Neural progenitor cell (in vitro differentiated cells): ENCODE data around the gene C17orf100. TPM values are rescaled to one million over a fixed set of nuclear protein-coding genes. Genes with fewer than 3 reads are reported as not detected.

Experiments
- DNase-seq: peaks from one replicate; pipeline ENCODE4 v3.0.0-alpha.2; 2016; ENCODE audit warnings: low spot score
- H2AFZ ChIP-seq: fragments of 200-600 bp; sonication (generic); replicated peaks from 2 replicates; pipeline ENCODE4 v1.6.1; 2016; ENCODE audit warnings: antibody characterized with exemption
- H3F3A ChIP-seq: fragments of 200-600 bp; sonication (generic); 2 replicates; pipeline ENCODE4 v1.6.1; 2016; ENCODE audit warnings: antibody characterized with exemption, low read depth
- H3K27ac ChIP-seq: fragments of 200-600 bp; sonication (generic); 2 replicates; pipeline ENCODE4 v1.5.1; 2016; ENCODE audit warnings: mild to moderate bottlenecking
- H3K27me3 ChIP-seq: fragments of 200-600 bp; sonication (generic); 2 replicates; pipeline ENCODE4 v1.6.1; 2016; ENCODE audit warnings: mild to moderate bottlenecking, moderate library complexity
- H3K36me3 ChIP-seq: fragments of 200-600 bp; sonication (generic); 2 replicates; pipeline ENCODE4 v1.5.1; 2016
- H3K4me1 ChIP-seq: fragments of 200-600 bp; sonication (generic); 2 replicates; pipeline ENCODE4 v1.6.1; 2016; ENCODE audit warnings: mixed run types
- H3K4me2 ChIP-seq: fragments of 200-600 bp; sonication (generic); 2 replicates; pipeline ENCODE4 v1.6.1; 2016
- H3K4me3 ChIP-seq: fragments of 200-600 bp; sonication (generic); 2 replicates; pipeline ENCODE4 v1.5.1; 2016
- H3K79me2 ChIP-seq: fragments of 200-600 bp; sonication (generic); 2 replicates; pipeline ENCODE4 v1.6.1; 2016; ENCODE audit warnings: low read depth
- H3K9ac ChIP-seq: fragments of 200-600 bp; sonication (generic); 2 replicates; pipeline ENCODE4 v1.6.1; 2016
- H3K9me3 ChIP-seq: fragments of 200-600 bp; sonication (generic); 2 replicates; pipeline ENCODE4 v1.5.1; 2016; ENCODE audit warnings: low read depth
- H4K20me1 ChIP-seq: fragments of 200-600 bp; sonication (generic); 2 replicates; pipeline ENCODE4 v1.6.1; 2016; ENCODE audit warnings: low read depth
- H3K27ac Mint-ChIP-seq: 3 replicates; pipeline ENCODE4 v1.8.0; 2021; ENCODE audit warnings: mixed read lengths
- H3K27me3 Mint-ChIP-seq: 2 replicates; pipeline ENCODE4 v1.8.0; 2022; ENCODE audit warnings: low read depth, mild to moderate bottlenecking, inconsistent platforms, moderate library complexity, mixed read lengths; ENCODE audit not compliant: insufficient read depth
- H3K36me3 Mint-ChIP-seq: 3 replicates; pipeline ENCODE4 v1.8.0; 2021; ENCODE audit warnings: mixed read lengths
- H3K4me1 Mint-ChIP-seq: 3 replicates; pipeline ENCODE4 v1.8.0; 2021; ENCODE audit warnings: mixed read lengths
- H3K4me3 Mint-ChIP-seq: 3 replicates; pipeline ENCODE4 v1.8.0; 2021; ENCODE audit warnings: mild to moderate bottlenecking, moderate library complexity, mixed read lengths
- H3K9me3 Mint-ChIP-seq: 3 replicates; pipeline ENCODE4 v1.8.0; 2020; ENCODE audit warnings: mixed read lengths
- EZH2 ChIP-seq: fragments of 200-600 bp; sonication (generic); IDR thresholded peaks from 2 replicates; pipeline ENCODE4 v1.6.1; 2017; ENCODE audit warnings: antibody characterized with exemption, mild to moderate bottlenecking, moderate library complexity
- EZH2phosphoT487 ChIP-seq: fragments of 200-600 bp; sonication (generic); IDR thresholded peaks from 2 replicates; pipeline ENCODE4 v1.6.1; 2017; ENCODE audit warnings: antibody characterized with exemption
- total RNA-seq: library from RNA; depleted of rRNA; stranded (reverse); fragments of >200 nt; gene quantifications from 2 replicates; pipeline ENCODE4 v1.2.3, GENCODE V29; 2015; ENCODE audit warnings: low replicate concordance
- TF ChIP-seq, protein P1 (sequence below): fragments of 200-600 bp; sonication (generic); IDR thresholded peaks from 2 replicates; pipeline ENCODE4 v1.5.1; 2017; ENCODE audit warnings: antibody characterized with exemption, mild to moderate bottlenecking

The C17orf100 gene
- total RNA-seq, 1 donor from 2014 or later = 3.8 TPM

DNA sequence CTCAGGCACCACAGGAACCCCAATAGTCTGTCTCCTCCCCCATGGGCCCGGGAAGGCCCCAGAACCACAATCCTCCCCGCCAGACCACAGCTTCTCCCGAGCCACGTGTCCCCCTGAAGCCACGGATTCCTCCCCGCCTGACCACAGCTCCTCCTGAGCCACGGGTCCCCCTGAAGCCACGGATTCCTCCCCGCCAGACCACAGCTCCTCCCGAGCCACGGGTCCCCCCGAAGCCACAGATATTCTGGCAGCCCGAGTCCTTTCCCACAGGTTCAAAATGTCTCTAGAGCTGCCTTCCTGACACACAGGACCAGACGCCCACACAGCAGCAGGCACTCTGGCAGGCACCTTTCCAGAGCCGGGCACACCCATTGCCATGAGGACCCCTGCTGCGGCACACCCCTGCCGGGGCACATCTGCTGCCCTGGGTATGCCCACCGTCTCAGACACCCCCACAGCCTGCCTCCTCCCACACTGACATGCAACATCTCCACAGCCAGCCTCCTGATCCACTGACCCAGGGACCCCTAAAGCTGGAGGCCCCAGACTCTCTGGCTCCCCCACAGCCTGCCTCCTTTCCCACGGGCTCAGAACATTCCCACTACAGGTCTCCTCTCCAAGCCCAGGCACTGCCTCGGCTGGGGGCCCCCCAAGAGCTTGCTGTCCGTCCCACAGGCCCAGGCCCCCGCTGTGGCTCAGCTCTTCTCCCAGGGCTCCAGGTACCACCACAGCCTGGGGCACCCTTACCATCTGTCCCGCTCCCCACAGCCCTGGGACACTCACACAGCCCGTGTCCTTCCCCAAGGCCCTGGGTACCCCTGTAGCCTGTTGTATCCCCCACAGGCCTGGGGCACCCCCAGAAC, 13.3 kb upstream of the C17orf100 start:
- no peak overlapping the region for H3K4me2 ChIP-seq
- no peak overlapping the region for H2AFZ ChIP-seq
- no peaks in the 10 kb centered on the region for H3K9me3 ChIP-seq
- DNase-seq = no peak
- H3K79me2 ChIP-seq = peaks cover 43% of the 10 kb centered on the region
- Mint-ChIP-seq H3K9me3 (no peaks in the 10 kb centered on the region), H3K36me3 (peaks cover 22% of the 10 kb centered on the region), H3K4me1 (peaks cover 27% of the 10 kb centered on the region), H3K27ac (peak overlapping the region; percentile 60), H3K4me3 (peak overlapping the region; percentile 97), H3K27me3 (no peaks in the 10 kb centered on the region)
- peaks cover 23% of the 10 kb centered on the region for H3F3A ChIP-seq
- peaks cover 11% of the 10 kb centered on the region for H3K4me1 ChIP-seq
- no peak overlapping the region for H3K4me3 ChIP-seq
- H3K27me3 ChIP-seq = no peaks in the 10 kb centered on the region
- TF ChIP-seq EZH2 (no peak), EZH2phosphoT487 (no peak)
- TF ChIP-seq, protein P1, sequence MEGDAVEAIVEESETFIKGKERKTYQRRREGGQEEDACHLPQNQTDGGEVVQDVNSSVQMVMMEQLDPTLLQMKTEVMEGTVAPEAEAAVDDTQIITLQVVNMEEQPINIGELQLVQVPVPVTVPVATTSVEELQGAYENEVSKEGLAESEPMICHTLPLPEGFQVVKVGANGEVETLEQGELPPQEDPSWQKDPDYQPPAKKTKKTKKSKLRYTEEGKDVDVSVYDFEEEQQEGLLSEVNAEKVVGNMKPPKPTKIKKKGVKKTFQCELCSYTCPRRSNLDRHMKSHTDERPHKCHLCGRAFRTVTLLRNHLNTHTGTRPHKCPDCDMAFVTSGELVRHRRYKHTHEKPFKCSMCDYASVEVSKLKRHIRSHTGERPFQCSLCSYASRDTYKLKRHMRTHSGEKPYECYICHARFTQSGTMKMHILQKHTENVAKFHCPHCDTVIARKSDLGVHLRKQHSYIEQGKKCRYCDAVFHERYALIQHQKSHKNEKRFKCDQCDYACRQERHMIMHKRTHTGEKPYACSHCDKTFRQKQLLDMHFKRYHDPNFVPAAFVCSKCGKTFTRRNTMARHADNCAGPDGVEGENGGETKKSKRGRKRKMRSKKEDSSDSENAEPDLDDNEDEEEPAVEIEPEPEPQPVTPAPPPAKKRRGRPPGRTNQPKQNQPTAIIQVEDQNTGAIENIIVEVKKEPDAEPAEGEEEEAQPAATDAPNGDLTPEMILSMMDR = no peak
- H3K9ac ChIP-seq = no peak overlapping the region
- no peak overlapping the region for H3K27ac ChIP-seq
- peaks cover 11% of the 10 kb centered on the region for H3K36me3 ChIP-seq
- H4K20me1 ChIP-seq = peaks cover 18% of the 10 kb centered on the region

DNA sequence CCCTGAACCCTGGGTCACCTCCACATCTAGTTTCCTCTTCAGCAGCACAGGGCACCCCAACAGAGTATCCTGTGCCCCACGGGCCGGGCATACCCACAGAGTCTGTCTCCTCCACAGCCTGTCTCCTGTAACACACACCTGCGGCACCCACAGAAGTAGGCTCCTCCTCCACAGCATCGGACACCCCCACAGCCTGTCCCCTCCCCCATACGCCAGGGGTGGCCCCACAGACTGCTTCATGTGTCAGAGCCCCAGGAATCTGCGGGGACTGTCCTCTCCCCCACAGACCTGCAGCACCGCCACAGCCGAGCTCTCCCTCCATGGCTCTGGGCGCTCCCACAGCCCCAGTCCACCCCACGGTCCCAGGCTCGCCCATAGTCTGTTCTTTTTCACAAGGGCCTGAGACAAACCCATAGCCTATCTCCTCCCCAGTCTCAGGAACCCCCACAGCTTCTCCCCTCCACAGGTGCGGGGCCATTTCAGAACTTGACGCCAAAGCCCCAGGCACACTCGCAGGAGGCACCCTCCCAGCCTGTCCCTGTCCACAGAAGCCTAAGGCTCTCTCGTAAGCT, 12.5 kb upstream of the C17orf100 start:
- H3K4me2 ChIP-seq = peak overlapping the region; percentile 95
- H3F3A ChIP-seq = peaks cover 31% of the 10 kb centered on the region
- H3K4me3 Mint-ChIP-seq = peak overlapping the region; percentile 97
- no peaks in the 10 kb centered on the region for H3K27me3 Mint-ChIP-seq
- peaks cover 49% of the 10 kb centered on the region for H3K79me2 ChIP-seq
- no peaks in the 10 kb centered on the region for H3K27me3 ChIP-seq
- H3K27ac Mint-ChIP-seq = peak overlapping the region; percentile 90
- no peak overlapping the region for H2AFZ ChIP-seq
- H4K20me1 ChIP-seq = peaks cover 18% of the 10 kb centered on the region
- peak overlapping the region; percentile 70 for H3K9ac ChIP-seq
- H3K36me3 ChIP-seq = peaks cover 8% of the 10 kb centered on the region
- H3K4me3 ChIP-seq = peak overlapping the region; percentile 75
- H3K9me3 Mint-ChIP-seq = no peaks in the 10 kb centered on the region
- peaks cover 27% of the 10 kb centered on the region for H3K4me1 Mint-ChIP-seq
- H3K9me3 ChIP-seq = no peaks in the 10 kb centered on the region
- H3K4me1 ChIP-seq = peaks cover 11% of the 10 kb centered on the region
- no peak for DNase-seq
- no peak overlapping the region for H3K27ac ChIP-seq
- no peak for TF ChIP-seq EZH2
- no peak for TF ChIP-seq EZH2phosphoT487
- TF ChIP-seq, protein P1 = no peak
- H3K36me3 Mint-ChIP-seq = peaks cover 20% of the 10 kb centered on the region

DNA sequence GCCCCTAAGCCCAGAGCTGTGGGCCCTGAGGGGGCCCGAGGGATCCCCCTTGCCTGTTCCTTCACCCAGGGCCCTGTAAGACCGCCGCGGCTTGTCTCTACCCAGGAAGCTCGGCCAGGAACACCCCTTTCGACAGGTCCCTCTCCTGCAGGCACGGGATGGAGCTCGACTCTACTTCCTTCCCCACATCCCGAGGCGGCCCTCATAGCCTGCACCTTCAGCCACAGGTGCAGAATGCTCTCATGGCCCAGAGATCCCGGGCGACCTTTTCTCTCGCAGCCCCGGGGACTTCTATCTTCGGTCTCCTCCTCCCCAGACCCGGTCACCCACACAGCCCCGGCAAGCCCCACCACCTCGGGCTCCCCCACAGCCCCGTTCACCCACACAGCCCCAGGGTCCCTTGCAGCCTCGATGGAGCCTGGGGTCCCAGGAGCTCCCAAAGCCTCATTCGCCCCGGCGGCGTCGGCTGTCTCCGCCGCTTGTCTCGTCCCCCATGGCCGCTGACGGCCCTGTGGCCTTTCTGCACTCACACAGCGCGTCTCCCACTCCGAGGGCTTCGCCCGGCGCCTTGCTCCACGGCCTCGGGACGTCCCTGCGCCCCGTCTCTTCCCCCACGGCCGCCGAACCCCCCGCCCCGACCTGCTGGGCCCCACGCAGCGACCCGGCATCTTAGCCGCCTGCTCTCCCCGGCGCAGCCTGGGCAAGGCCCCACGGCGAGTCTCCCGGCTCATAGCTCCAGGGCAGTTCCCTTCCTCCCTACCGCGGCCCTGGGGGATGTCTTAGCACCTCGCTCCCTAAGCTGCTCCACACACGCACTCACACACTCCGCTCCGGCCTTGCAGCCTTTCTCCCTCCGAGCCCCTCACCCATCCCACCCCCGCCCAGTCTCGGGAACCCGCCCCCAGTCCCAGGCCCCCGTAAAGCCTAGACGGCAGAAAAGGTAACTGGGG, 11.7 kb upstream of the C17orf100 start:
- H3K27ac Mint-ChIP-seq = peak overlapping the region; percentile 90
- Histone ChIP-seq H2AFZ (peak overlapping the region; percentile 78), H3K79me2 (peaks cover 57% of the 10 kb centered on the region), H3K27me3 (no peaks in the 10 kb centered on the region), H4K20me1 (peaks cover 18% of the 10 kb centered on the region), H3K9ac (peak overlapping the region; percentile 70), H3K4me2 (peak overlapping the region; percentile 95), H3K36me3 (peaks cover 8% of the 10 kb centered on the region), H3K9me3 (no peaks in the 10 kb centered on the region), H3K4me3 (peak overlapping the region; percentile 75), H3K4me1 (peaks cover 11% of the 10 kb centered on the region), H3K27ac (no peak overlapping the region), H3F3A (peaks cover 37% of the 10 kb centered on the region)
- peak overlapping the region; percentile 97 for H3K4me3 Mint-ChIP-seq
- H3K36me3 Mint-ChIP-seq = peaks cover 17% of the 10 kb centered on the region
- peak; percentile 53 for TF ChIP-seq EZH2phosphoT487
- TF ChIP-seq EZH2 = no peak
- H3K27me3 Mint-ChIP-seq = no peaks in the 10 kb centered on the region
- DNase-seq = peak; percentile 72
- peaks cover 27% of the 10 kb centered on the region for H3K4me1 Mint-ChIP-seq
- no peaks in the 10 kb centered on the region for H3K9me3 Mint-ChIP-seq
